GM19023 (cell line): Measurements from ENCODE around the gene GRID2IP.
"Not testable (repeated sequence)": the region's sequence is repeated elsewhere in the genome, so short reads cannot be mapped to it uniquely, and the experiment has no call there.

ENCODE experiments used
- ATAC-seq: cut with Tn5 transposase; IDR thresholded peaks from one replicate; pipeline ENCODE4 v1.9.1; 2021; ENCODE audit warnings: mild to moderate bottlenecking, moderate library complexity; ENCODE audit not compliant: unreplicated experiment

The GRID2IP gene

DNA sequence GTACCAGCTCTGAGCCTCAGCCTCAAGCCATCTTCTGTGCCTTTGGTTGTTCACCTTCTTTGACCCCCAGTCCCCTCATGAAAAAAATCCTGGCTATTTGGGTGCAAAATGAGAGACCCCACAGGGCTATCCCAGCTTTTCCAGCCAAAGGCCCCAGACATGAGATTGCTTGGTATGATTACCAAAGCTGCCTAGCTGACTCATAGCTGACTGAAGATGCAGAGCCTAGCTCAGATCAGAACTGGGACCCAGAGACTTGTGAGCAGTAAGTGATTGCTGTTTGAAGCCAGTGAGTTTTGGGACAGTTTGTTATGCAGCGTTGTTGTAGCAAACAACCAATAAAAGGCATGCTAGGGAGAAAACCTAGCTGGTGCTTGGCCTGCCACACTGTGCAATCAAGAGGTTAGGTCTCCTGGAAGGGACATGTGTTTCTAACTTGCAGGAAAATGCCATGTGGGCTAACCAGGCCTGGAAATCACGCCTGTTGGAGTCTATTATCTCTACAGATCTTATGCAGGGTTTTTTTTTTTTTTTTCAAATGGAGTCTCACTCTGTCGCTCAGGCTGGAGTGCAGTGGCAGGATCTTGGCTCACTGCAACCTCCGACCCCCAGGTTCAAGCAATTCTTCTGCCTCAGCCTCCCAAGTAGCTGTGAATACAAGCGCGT is 55.5 kb downstream of the GRID2IP start:
- no peak for ATAC-seq

DNA sequence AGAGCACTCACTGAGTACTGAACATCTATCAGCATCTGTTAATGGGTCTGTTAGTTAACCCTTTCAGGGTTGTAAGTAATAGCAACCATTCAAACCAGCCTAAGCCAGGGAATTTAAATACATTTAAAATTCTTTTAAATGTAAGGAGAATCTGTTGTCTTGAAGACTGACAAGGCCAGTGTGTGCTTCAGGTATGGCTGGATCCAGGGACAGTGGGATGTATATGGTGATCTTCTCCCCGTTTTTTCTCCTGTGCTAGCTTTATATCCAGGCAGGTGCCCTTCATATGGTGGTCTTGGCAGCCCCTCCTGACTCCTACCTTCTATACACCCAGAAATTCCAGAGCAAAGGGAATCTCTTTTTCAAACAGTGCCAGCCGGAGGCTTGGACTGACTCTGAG is 56.9 kb downstream of the GRID2IP start:
- ATAC-seq: no peak

DNA sequence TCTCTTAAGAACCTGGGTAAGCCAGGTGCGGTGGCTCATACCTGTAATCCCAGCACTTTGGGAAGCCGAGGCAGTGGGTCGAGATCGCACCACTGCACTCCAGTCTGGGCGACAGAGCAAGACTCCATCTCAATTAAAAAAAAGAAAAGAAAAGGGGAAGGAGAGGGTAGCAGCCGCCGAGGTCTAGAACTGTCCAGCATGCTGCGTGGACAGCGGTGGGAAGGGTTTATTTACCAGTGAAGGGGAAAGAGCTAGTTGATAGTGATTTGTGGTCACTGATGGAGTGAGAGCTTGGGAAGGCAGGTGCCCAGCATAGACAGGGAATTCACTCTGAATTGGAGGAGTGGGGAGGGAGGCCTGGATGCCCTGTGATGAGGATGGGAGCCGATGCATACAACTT is 60.1 kb downstream of the GRID2IP start:
- no peak for ATAC-seq

DNA sequence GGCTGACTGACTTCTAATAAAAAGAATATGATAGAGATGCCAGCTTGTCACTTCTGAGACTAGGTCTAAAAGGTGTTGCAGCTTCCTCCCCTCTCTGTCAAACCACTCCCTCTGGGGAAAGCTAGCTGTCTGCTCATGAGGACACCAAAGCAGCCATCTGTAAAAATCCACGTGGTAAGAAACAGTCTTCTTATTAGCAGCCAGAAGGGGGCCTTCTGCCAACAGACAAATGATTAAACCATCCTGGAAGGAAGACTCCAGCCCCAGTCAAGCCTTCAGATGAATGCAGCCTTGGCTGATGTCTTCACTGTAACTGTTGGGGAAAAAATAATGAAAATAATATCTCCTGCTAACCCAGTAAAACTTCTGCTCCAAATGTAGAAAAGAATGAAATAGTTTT is 61.6 kb downstream of the GRID2IP start:
- no peak for ATAC-seq

DNA sequence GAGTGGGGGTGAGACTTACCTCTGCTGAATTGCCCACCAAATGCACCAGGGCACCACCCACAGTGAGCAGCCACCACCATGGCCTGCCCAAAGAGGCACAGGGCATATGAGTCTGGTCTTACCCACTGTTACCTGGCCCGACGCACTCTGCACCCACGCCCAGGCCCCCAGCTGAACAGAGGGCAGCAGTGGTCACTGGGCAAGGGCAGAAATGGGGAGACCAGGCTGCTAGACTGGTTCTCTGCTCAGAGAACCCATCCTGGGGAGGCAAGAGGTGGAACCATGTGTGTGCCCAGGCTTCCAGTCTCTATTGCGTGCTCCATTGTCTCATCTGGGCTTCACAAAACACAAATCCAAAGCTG is 64.1 kb downstream of the GRID2IP start:
- ATAC-seq: no peak

DNA sequence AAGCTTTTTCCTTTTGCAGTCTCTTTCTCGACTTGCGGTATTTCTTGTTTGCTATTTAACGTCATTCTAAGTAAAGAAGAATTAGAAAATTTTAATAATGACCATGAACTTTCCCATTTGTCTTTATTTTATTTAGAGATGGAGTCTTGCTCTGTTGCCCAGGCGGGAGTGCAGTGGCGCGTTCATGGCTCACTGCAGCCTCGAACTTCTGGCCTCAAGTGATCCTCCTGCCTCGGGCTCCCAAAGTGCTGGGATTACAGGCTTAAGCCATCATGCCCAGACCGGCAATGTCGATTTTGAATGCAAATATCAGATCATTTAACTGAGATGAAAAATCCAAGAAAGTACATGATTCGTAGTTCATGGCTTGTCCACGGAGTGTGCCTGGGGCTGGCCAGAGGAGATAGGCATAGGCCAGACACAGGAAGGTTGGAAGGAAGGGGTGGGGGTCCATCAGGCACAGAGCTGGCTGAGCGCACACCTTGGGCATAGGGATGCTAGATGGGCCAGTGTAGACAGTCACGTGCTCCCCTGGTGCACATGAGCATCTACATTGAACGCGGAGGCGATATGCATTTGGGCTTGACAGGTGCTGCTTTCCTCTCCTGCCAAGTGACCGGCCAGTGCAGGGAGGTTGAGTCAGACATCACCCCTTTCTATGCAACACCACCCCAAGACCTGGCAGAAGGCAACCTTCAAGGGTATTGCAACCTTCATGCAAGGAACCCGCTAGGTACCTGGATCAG is 64.7 kb downstream of the GRID2IP start:
- ATAC-seq: no peak

DNA sequence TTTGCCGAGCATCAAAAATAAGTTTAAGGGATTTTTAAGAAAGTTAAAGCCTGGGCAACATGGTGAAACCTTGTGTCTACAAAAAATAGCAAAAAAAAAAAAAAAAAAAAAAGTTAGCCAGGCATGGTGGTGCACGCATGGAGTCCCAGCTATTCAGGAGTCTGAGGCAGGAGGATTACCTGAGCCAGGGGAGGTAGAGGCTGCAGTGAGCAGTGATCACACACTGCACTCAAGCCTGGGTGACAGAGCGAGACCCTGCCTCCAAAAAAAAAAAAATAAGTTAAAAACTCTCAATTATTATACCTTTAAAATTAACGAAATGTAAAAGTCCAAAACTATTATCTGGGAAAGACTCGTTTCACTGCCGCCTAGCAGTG is 68.5 kb downstream of the GRID2IP start:
- no peak for ATAC-seq

DNA sequence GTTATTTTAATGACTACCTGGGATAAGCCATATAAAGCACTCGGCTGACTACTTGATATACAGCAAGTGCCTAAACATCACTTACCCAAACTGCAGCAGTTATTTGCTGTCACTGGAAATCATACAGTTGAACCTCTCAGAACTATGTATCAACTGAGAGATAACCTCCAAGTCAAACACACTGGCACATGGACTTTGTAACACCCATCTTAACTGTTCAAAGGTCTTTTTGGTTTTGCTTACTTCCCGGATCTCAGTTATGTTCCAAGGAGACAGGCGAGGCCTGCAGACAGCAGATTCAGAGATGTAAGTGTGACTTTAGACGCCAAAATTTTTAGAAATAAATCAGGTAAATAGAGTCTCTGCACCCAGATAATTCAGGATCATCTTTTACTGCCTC is 69.0 kb downstream of the GRID2IP start:
- no peak for ATAC-seq

DNA sequence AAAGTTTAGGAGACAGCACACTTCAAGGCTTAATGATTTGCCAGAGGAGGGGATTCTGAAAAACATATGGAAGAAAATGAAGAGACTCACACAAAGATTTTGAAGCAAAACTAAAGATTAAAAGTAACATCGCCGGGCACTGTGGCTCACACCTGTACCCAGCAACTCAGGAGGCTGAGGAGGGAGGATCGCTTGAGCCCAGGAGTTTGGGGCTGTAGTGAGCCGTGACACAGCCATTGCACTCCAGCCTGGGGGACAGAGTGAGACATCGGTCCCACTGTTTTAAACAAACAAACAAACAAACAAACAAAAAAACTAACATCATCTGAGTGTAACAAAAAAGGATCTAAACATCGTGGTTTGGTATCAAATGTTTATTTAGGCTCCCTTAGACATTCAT is 69.8 kb downstream of the GRID2IP start:
- no peak for ATAC-seq

DNA sequence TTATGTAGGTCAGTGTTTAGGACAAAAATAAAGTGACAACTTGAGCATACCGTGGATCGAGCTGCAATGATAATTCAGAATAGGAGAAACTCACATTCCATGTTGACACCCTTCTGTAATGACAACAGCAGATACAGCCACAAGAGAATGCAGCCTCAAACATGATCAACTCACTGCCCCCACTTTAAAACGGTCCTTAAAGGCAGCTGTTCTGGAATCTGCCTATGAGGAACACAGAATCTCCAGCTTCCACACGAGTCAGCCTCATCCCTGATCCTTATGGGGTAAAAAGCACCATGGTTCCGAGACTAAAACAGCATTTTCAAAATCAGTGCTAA is 71.0 kb downstream of the GRID2IP start:
- no peak for ATAC-seq

DNA sequence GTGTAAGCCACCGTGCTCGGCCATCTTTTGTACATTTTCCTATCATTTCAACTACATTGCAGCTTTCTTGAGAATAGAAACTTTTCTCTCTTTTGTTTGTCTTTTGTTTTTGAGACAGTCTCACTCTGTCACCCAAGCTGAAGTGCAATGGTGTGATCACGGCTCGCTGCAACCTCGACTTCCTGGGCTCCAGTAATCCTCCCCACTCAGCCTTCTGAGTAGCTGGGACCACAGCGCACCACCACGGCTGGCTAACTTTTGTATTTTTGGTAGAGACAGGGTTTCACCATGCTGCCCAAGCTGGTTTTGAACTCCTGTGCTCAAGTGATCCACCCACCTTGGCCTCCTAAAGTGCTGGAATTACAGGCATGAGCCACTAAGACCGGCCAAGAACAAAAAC is 72.2 kb downstream of the GRID2IP start:
- no peak for ATAC-seq

DNA sequence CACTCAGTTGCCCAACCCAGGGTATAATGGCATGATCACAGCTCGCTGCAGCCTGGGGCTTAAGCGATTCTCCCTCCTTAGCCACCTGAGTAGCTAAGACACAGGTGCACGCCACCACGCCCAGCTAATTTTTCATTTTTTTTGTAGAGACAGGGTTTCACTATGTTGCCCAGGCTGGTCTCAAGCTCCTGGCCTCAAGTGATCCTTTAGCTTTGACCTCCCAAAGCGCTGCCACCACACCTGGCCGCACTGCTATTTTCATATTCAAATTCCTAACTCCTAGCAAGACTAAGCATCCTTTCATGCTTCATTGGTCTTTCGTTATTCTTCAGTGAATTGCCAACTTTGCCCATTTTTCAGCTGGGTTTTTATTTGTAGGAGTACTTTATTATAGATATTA is 73.1 kb downstream of the GRID2IP start:
- ATAC-seq: no peak

DNA sequence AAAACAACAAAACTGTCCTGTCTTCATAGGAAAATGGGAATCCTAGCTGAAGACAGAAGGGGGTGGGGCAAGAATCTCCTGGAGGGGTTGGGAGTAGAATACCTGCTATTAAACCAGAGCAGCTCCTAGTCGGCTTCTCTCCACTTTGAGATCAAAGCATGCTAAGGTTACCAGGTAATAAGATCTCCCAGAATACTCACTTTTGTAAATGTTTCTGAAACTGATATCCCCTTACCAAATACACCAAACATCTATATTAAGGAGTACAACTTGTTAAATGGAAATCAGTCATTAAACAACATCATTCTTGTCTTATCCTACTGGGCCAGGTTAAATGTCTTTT is 74.0 kb downstream of the GRID2IP start:
- no peak for ATAC-seq

DNA sequence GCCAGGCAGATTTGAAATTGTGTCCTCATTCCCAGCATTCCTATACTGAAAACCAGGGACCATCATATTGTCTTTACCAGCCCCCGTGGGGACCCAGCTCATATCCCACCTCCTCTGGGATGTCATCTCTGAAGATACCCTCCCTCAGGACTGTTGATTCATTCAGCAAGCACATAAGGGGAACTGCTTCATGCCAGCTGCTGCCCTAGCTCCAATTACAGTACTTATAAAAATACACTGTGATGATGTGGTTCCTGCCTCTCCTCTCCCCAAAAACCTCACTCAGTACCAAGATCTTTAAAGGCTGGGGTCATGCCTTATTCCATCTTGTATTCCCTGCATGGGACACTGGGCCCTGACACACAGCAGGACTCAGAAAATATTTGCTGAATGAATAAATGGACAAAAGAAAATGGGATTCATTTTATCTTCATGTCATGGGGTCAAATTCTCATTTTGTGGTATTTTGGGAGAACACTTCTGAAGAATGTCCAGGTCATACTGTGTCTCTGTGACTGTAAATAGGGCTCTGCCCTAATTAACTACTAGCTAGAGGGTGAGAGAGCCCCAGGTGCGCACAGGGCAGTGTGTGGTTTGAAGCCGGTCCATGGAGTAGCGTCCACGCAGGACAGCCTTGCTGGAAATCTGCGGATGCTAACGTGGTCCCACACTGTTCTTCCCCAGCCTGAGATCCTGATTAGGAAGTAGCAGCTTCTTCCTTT is 74.5 kb downstream of the GRID2IP start:
- no peak for ATAC-seq

DNA sequence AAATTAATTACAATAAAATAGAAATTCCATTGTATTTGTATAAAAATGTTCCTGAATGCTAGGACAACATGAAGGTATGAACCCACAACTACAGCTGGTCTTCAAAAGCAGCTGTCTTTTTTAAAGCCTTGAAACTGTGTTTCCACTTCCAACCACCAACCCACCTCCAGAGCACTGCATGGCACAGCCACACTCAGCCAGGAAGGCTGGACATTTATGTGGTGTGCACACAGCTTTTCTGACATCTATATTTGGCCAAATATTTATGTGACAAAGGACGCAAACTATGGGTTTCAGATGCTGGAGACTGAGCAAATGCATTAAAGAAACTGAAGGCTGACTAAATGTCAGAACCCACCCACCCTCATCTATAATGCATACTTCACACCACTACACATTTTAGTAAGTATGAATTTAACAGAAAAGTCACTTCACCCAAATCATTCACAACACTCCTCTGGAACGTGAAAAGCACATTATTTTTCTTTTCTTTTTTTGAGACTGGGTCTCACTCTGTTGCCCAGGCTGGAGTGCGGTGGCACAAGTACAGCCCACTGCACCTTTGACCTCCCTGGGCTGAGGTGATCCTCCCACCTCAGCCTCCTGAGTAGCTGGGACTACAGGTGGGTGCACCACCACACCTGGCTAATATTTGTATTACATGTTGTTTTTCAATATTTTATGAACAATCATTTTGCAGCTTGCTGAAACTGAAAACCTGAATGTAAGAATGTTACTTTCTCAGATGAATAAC is 75.7 kb downstream of the GRID2IP start:
- ATAC-seq: no peak

DNA sequence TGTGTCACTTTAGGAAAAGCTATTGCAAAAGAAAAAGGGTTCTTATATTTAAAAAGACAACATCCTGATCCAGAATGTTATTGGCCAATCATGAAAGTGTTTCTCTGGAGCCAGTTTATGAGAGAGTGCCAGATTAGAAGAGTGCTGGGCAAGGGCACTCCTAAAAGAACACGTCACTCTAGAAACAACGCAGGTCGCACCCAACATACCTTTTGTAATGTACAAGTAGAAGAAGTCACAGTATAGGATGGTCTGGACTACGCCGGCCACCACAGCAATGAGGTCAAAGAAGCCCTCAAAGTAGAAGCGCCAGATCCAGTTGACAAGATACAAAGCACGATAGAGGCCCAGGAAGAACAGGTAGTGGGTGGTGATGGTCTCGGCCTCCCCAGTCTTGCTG is 85.4 kb downstream of the GRID2IP start:
- ATAC-seq: no peak

DNA sequence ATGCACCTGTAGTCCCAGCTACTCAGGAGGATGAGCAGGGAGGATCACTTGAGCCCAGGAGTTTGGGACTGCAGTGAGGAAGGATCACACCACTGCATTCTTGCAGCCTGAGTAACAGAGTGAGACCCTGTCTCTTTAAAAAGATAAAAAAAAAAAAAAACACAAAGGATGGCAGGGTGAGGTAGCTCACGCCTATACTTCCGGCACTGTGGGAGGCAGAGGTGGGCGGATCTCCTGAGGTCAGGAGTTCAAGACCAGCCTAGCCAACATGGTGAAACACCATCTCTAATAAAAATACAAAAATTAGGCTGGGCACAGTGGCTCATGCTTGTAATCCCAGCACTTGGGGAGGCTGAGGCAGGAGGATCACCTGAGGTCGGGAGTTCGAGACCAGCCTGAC is 87.7 kb downstream of the GRID2IP start:
- ATAC-seq: not testable (repeated sequence)

DNA sequence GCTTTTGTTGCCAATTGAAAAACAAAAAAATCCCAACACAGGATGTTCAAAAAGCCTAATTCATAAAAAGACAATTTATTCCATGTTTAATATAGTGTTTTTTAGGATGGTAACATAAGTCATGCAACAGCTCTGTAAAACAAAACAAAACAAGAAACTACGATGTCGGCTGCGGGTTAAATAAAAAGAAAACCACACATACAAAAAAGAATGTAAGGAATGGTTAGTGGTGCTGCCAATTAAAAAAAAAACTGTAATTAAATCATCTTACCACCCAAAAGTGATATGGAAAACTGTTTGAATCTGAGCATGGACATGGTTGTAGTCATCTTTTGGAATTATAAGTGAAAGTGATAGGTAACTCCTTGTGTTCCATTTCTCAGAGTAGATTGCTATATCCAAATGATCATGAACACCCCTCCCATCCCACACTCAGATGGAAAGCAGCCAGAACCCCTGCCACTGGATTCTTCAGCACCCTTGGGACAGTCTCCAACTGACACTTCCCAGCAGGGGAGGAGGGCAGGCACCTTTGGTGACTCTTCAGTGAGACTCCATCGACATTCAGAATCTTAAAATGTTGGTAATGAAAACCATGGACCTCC is 89.2 kb downstream of the GRID2IP start:
- ATAC-seq: no peak

DNA sequence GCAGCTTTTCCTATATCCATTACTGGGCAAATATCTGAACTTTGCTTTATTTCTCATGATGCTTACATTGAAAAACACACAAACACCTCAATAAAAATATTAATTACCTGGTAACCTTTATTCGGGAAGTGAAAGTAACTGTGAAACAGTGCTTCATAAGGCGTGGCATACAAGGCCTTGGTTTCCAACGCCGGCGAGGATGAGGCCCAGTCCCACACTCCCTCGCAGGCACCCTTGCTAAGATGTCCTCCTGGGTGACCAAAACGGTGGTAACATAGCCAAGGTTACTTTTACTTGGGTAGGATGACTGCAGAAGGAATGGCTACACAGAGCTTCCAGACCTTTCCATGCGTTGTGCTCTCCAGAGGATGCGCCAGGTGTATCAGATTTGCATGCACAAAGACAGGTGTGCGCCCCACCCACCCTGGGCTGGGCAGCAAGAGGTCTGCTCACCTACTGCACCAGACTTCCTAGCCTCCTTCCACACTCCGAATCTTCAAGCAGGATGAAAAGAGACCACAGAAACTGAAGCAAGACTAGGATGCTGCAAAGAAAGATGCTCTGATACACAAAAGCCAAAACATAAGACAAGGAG is 90.2 kb downstream of the GRID2IP start:
- no peak for ATAC-seq

DNA sequence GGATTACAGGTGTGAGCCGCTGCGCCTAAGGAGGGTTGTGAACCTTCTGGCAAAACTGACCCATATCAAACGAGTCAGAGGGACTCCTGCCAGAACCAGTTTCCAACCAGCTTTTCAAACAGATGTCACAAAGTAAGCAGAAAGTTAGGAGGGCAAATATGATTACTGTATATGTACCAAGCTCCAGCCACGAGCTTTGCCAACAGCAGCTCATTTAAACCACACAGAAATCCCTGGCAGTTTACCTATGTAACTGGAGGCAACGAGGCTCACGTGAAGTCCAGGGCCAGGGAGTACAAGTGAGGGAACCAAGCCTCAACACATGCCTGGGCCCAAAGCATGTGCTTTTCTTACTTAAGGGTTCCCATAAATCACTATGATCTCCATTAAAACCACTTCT is 91.0 kb downstream of the GRID2IP start:
- no peak for ATAC-seq

DNA sequence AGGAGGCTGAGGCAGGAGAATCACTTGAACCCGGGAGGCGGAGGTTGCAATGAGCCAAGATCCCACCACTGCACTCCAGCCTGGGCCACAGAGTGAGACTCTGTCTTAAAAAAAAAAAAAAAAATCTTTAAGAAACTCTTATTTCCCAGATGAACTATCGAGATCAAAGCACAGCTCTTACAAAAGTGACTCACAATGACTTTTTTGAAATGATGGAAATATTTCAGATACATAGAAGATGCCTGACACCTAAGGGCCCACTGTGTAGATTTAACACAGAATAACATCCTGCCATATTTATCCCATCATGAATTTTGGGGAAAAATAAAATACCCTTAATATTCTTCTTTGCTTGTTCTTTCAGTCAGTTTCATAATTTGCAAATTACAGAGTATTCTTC is 92.6 kb downstream of the GRID2IP start:
- not testable (repeated sequence) for ATAC-seq
